GM11168 (cell line): ENCODE data around the gene ZNF638.

Source experiments
- in situ Hi-C: fragments of 300-500 bp; cut with MboI; formaldehyde crosslinking; loops from one replicate; pipeline ENCODE4 v1.12.0; 2022; ENCODE audit warnings: low sequenced_read_pairs; ENCODE audit not compliant: unreplicated experiment

Gene ZNF638

DNA sequence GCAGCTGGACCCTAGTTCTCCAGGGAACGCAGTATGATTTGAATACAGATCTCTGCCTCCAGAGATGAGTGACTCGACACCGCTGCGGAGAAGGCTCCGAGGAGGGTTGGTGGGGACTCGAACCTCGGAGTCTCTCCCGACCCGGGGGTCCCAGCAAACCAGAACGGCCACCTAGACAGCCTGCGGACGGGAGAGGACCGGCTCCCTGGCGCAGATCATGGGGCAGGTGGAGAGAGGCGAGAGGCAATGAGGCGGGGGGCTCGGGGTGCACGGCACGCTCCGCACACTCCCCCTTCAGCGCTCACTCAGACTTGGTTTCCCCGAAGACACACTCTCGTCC, 134.3 kb downstream of the ZNF638 start:
- in situ Hi-C loops: no loop called here

DNA sequence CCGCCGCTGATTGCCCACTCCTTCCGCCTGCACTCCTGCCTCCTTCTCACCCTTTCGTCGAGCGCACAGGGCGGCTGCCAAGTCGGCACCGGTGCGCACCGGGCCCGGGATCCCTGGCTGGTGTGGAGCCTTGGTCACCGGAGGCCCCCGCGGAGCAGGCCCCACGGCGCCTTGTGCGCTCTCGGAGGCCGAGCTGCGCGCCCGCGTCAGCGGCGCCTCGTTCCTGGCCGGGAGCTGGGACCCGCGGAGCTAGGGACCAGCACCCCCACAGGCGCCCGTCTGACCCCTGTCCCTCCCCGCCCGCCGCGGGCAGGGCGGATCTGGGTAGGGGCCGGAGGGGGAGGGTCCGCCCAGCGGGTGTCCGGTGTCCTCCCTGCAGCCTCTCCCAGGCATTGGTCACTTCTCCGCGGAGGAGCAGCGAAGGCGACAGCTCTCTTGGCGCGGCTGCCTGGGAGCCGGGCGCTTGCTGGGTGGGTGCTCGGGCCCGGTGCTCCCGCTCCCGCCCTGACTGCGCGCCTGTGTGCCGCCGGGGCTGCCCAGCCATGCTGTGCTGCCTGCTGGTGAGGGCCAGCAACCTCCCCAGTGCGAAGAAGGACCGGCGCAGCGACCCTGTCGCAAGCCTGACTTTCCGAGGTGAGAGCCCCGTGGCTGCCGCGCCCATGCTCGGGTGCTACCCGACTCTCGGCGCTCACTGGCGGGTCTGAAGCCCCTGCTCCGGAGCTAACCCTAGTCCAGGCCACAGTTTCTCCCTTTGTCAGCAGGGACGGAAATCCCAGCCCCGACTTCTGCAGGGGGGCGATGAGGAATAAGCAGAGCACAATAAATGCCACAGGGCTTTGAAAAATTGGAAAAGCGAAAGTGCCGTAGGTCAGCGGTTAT, 135.0 kb downstream of the ZNF638 start:
- in situ Hi-C loops: no loop called here

DNA sequence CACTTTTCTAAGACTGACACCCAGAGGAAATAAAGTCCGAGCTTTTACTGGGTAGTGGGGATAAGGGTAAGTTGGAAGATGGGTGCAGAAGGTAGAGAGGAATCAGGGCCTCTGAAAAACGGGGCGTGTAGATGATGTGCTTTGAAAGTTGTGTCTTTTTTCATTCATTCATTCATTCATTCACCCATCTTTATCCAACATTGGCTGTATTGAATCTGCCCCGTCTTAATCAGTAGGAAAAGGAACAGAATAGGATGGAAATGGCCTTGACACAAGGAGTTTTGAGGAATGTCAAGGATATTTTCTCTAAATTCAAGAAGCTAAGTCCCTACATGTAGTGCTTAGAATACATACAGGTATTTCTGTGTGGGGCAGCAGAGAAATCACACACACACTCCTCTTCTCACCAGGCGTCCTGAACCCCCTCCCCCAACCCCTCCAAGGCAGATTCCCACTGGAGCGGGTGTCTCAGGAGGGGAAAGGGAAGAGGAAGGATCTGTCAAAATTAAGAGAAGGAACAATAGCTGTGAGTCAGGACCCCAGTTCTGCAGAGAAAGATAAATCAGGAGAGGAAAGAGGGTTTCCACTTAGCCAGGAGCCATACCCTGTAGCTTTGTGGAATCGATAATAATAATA, 135.7 kb downstream of the ZNF638 start:
- in situ Hi-C loops: no loop called here

DNA sequence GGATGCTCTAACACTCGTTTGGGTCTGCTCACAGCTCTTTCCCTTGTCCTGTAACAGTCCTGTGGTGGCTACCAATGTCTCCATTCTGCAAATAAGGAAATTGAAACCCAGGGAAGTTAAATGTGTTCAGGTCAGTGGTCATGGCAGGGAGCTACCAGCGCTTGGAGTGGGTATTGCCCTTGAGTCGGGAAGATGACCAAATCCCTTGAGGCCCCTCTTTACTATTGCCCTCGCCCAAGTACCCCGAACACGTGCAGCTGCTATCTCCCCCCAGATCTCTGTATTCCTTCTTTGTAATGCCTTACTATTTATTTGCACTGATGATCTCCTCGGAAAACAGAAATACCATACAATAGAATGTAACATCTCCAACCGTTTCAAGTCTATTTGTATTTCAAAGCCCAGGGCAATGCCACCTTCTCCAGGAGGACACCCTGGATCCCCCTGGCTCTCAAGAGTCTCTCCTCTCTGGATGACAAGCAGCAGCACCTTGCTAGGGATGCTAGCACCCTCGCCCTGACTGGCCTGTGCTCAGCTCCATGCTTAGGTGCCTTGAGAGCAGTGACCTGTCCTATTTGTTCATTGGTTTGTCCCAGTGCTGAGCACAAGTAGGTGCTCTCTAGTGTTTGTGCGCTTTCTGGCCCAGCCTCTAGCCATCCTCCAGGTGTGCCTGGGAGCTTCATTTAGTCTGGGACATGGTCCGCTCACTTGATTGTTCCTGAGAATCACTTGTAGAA, 136.9 kb downstream of the ZNF638 start:
- in situ Hi-C loops: no loop called here

DNA sequence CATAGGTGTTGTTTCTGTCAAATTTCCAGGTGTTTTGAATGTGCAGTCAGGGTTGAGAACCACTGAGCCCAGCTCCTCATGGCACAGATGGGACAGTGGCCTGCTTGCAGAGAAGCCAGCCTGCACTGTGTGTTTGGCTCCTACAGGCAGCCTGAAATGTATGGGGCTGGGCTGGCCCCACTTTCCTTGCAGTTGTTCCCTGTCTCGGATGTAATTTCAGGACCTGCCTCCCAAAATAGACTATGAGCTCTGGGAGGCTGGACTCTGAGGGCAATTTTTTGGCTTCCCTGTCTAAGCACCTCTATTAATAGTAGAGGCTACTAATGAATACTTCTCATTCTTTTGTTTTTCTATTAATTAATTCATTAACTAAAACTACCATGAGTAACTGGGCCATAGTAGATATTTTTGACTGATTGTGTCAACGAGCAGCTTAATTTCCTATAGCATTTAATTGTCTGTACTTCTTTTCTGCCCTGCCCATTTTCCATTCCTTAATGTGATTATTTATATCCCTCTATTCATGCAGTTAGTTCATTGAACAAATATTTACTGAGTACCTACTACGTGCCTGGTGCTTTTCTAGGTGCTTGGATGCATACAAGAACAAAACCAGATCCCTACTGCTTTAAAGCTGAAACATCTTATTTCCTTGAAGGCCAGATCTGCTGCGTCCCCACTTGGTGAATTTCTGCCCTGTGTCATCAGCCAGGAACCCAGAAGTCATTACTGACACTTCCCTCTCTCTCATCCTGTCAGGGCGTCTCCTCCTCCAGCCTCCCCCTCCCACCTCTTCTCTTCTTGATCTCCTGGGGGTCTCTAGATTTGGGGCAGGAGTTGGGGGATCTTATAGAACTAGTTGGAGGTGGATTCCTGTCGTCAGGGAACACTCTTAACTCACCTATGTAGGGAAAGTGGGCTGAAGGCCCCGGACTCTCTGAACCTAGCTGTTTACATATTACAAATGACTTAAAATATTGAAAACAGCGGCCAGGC, 138.1 kb downstream of the ZNF638 start:
- in situ Hi-C loops: no loop called here

DNA sequence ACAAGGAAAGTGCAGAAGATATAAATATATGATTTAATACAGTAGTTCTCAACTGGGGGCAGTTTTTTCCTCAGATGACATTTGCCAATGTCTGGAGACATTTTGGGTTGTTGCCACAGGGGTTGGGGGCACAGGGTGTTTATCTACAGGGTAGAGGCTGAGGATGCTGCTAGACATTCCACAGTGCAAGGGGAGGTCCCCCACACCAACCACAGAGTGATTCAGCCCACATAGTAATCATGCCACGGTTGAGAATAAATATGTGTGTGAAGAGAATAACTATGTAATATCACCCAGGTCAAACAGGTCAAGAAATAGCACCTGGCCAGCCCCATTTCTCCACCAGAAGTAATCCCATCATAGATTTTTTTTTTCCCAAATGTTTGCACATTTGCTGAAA, 139.7 kb downstream of the ZNF638 start:
- in situ Hi-C loops: no loop called here

DNA sequence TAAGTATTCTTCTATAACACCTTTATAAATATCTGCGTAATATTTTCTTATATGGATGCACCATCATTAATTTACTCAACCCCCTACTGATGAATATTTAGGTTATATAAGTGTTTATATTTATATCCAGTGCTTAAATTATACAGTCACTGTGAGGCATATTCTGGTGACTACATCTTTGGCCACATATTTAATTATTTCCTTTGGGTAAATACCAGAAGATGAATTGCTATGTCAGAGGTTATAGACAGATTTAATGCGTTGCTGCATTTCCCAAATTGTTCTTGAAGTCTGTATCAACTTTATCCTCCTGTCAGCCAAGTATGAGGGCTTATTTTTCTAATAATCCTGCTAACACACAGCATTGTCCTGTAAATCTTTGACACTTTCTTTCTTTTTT, 140.4 kb downstream of the ZNF638 start:
- in situ Hi-C loops: no loop called here

DNA sequence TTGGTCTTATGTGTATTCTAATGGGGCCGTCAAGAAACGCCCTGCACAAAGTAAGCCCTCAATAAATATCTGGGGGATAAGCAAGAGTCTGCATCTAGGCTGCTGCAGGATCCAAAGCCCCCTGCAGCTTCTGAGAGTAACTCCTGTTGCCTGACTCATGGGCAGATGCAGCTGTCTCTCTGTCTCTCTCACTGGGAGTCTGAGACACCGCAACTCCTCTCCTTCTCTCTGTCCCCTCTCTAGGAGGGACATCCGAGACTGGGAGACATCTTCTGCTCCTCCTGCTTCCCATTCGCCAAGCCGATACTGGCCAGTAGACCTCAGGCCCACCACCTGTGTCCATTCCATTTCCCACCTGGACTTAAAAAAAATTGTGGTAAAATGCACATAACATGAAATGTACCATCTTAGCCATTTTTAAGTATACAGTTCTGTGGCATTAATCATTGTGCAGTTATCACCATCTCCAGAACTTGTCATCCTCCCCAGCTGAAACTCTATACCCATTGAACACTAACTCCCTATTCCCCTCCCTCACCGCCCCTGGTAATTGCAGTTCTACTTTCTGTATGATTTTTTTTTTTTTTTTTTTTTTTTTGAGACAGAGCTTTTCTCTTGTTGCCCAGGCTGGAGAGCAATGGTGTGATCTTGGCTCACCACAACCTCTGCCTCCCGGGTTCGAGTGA, 141.9 kb downstream of the ZNF638 start:
- in situ Hi-C loops: no loop called here

DNA sequence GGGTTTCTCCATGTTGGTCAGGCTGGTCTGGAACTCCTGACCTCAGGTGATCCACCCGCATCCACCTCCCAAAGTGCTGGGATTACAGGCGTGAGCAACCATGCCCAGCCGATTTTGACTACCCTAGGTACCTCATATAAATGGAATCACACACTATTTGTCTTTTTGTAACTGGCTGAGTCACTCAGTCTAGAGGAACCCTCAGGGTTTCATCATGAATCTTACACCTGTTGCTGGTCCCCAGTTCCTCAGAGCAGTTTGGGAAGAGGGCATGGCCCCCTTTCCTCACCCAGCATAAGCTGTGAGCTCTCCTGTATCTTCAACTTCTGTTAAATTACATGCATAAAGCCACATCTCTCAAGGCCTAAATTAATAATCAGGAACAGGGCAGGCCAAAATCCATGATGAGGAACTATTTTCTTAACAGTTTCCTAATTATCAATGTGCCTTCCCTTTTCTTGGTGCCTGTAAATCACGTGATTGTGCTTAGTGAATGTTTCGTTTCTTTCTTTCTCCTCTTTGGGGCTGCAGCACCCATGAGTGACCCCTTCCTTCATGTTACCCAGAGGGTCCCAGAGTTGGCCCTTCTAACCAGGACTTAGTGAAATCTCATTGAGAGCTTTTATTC, 142.6 kb downstream of the ZNF638 start:
- in situ Hi-C loops: no loop called here

DNA sequence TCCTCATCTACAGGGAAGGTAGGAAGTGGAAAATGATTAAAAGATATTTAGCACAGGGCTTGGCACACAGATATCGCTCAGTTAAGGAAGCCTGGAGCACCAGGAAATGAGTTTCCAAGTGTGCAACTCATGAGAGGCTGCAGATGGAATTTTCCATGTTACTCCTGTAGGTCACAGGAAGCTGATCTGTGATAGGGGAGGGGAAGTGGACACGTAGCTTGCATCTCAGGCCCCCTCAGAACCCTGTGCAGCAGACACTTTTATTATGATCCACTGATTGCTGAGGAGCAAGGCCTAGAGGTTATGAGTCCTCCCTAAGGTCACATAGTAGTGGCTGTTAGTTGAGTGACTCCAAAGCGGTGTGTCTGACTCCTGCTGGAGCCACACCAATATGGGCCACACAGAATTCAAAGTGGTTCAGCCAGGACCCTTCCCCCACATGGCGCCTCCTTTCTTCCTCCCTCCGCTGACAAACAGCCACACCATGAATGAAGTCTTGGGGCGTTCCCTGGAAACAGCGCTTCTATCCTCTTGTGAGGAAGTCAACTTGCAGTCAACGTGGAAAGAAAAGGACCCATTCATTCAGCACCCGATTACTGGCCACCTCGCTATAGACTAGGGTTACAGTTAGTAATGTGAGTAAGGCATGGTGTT, 143.3 kb downstream of the ZNF638 start:
- in situ Hi-C loops: no loop called here

DNA sequence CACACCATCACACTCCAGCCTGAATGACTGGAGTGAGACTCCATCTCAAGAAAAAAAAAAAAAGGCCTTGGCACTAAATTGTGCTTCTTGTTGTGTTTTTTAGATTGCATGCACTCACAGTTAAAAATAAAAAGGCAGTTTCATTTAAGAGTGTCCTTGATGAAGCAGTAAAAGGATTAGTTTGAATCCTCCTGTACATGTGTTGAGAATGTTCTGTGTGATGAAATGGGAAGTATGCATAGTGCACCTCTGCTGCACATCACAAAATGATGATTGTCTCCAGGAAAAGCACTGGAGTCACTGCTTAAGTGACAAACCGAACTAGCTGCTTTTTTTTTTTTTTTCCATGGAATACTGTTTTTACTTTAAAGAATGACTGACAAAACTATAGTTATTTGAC, 144.9 kb downstream of the ZNF638 start:
- in situ Hi-C loops: no loop called here

DNA sequence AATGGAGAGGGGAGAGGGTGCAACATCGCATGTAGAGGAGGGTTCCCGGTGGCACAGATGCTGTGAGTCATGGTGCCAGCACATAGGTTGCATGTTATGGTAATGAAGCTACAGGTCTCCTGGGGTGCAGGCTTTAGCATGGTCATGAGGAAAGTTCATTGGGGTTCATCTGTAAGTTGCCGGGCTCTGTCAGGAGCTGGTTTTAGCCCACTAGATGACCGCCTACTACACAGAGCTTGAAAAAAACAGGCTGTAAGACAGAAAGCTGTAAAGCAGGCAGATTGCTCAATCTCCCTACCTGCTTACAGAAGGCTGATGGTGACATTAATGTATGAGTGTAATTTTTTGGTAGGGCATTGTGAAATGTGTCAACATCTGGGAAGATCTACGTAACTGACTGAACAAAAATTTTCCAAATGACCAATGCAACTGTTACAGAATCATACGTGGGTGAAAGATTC, 145.7 kb downstream of the ZNF638 start:
- in situ Hi-C loops: no loop called here

DNA sequence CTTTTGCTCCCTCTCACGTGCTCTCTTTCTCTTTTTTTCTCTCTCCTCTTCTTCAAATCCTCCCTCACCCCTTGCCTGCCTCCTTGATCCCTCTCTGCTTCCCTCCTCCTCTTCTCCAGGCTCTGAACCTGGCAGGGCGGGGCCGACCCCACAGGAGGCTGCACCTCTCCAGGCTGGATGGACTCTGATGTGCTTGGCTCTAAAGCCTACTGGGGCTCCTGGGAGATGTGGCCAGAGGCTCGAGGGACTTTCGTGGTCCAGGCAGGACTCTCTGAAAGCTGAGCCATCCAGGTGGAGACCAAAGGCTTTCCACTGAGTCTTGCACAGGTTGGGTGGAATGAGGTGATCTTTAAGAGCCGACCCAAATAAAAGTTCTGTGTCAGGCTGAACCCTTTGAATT, 147.2 kb downstream of the ZNF638 start:
- in situ Hi-C loops: no loop called here

DNA sequence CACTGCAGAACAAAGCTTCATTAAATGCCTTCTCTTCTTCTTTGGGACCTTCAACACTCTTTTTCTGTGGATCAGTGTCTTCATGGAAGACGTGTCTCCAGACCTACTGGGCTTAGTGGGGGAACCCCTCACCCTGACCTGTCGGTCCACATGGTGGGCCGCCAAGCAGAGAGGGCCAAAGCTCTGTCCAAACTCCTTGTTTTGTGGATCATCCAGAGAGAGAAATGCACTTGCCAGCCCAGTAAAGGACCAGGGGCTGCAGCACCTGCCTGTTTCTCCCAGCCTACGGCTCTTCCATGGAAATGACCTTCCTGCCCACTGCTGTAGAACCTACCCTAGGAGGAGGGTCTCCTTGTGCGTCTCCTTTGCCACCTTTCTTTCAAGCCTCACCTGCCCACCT, 147.7 kb downstream of the ZNF638 start:
- in situ Hi-C loops: no loop called here

DNA sequence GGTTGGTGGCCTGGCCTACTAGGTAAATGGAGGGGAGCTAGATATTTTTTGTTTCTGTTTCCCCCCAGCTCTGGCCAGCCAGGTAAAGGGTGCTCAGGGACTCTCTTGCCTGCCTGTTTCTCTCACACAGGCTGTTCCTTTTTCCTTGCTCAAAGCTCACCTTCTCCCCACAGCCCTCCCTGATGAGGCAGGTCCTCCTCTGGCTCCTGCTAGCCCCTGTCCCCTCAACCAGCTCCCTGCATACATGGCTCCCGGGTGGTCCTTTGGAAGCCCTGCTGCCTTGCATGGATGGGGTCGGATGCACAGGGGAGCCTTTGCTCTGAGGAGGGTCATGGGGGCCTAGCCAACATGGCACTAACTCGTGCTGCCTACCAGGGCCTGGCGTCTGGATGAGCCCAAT, 149.5 kb downstream of the ZNF638 start:
- in situ Hi-C loops: no loop called here

DNA sequence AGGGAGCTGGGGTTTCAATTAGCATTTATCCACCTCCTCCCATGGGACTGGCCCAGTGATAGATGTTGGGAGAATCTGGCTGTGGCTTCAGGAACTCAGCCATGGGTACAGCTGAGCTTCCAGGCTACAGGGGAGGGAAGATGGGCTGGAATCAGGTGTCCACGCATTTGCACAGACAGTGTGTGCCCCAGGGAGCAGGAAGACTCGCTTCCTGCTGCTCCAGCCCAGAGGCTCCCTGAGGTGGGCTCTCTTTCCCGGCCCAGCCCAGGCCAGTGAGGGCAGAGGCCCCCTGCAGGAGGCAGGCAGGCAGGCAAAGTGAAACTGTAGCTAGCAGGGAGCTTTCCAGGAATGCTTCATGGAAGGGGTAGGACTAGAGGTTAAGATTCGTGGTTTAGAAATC, 150.5 kb downstream of the ZNF638 start:
- in situ Hi-C loops: no loop called here

DNA sequence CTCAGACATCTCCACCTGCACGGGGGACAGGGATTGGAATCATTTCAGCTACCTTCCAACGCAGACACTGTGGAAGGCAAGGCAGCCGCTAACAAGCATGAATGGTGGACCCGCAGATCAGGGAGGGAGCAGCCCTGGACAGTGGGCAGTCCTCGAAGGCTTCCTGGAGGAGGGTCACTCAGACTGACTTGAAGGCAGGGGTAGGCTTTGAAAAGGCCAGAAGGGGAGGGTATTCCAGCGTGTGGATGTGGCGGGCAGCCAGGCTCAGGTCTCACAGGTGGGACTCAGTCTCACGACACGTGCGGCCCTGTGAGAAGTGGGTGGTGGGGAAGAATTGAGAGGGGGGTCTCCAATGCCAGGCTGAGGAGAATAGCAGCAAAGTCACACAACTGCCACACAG, 151.7 kb downstream of the ZNF638 start:
- in situ Hi-C loops: no loop called here

DNA sequence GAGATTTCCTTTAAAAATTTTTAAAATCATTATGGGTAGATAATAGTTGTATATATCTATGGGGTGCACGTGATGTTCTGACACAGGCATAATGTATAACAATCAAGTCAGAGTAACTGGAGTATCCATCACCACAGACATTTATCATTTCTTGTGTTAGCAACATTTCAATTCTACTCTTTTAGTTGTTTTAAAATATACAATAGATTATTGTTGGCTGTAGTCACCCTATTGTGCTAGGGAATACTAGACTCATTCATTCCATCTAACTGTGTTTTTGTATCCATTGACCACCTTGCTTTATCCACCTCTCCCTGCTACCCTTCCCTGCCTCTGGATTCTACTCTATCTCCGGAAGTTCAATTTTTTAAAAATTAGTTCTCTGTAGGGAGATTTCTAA, 152.8 kb downstream of the ZNF638 start:
- in situ Hi-C loops: no loop called here
